ENCODE results near the gene NAGPA.

NAGPA gene

DNA sequence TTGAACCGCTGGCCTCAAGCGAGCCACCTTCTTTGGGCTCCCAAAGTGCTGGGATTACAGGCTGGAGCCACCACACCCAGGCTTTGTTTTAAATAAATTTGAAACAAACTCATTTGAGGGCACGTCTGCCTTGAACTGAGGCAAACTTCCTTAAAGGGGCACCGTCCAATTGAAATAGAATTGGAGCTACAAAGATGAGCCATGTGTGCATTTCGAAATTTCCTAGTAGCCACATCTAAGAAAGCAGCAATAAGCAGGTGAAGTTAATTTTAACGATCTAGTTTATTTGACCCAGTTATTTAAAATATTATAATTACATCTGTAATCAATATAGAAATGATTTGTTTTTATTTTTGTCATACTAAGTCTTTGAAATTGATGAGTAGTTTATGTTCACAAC lies 32.8 kb upstream of the NAGPA start:
- TF ChIP-seq CTCF (IDR thresholded peaks at IDR 0.05), result no peak
- no peak for DNase-seq (ENCODE audit: low spot score)
- H3K27ac ChIP-seq, result no peak overlapping the region
- no peak overlapping the region for H3K4me3 ChIP-seq

- no peak for TF ChIP-seq CTCF (IDR thresholded peaks at IDR 0.05)
- Histone ChIP-seq H3K4me3 (no peak within 1 kb of the TSS), H3K27ac (no peak within 1 kb of the TSS)
- no peak for DNase-seq (ENCODE audit: low spot score)
These were observed 32.1 kb upstream of the NAGPA start, which contains the start of gene C16orf89 for GRCh38 chr16:5065813-5066212. Gene C16orf89, minus strand, starts transcription at chr16:5065956. Its CDS starts 48 bp downstream, at chr16:5065908.

GRCh38 chr16:5065326-5065725 lies 31.6 kb upstream of the NAGPA start:
- no peak for TF ChIP-seq CTCF (IDR thresholded peaks at IDR 0.05)
- no peak for DNase-seq (ENCODE audit: low spot score)
- no peak overlapping the region for H3K4me3 ChIP-seq
- no peak overlapping the region for H3K27ac ChIP-seq

DNA sequence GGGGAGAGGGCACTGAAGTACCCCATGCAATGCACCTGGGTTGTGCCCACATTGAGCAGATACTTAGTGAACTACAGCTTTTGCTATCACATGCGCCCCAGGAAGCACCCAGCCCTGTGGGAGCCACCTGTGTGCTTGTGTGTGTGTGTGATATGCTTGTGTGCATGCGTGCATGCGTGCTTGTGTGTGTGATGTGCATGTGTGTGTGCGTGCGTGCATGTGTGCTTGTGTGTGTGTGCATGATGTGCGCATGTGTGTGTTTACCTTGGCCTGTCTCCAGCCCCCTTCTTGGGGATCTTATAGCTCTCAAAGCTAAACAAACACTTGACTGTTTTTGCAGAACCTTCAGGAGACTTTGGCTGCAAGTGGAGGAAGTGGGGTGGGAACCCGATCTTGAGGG lies 31.2 kb upstream of the NAGPA start:
- Histone ChIP-seq H3K4me3 (no peak overlapping the region), H3K27ac (no peak overlapping the region)
- TF ChIP-seq CTCF (IDR thresholded peaks at IDR 0.05), result no peak
- no peak for DNase-seq (ENCODE audit: low spot score)

- no peak for DNase-seq (ENCODE audit: low spot score)
- Histone ChIP-seq H3K4me3 (no peak overlapping the region), H3K27ac (no peak overlapping the region)
- no peak for TF ChIP-seq CTCF (IDR thresholded peaks at IDR 0.05)
These were observed 29.3 kb upstream of the NAGPA start for GRCh38 chr16:5062790-5063765.

GRCh38 chr16:5062051-5062450 lies 28.3 kb upstream of the NAGPA start:
- no peak for DNase-seq (ENCODE audit: low spot score)
- TF ChIP-seq CTCF (IDR thresholded peaks at IDR 0.05), result no peak
- Histone ChIP-seq H3K4me3 (no peak overlapping the region), H3K27ac (no peak overlapping the region)

All from coronary artery (tissue), 2 donors.